Breast epithelium (tissue), 3 donors: ENCODE measurements around the gene CIB4.

Experiments used
- POLR2AphosphoS5 ChIP-seq, 3 donors: sonication (generic); formaldehyde crosslinking; IDR thresholded peaks; one replicate each; pipeline ENCODE4 v1.6.1; 2017; ENCODE audit warnings: antibody characterized with exemption in 3 of 3
- TF ChIP-seq, protein P1 (sequence below), 3 donors: fragments of 450-650 bp; IDR thresholded peaks; one replicate each; pipeline ENCODE4 v1.5.1; 2016 to 2017; ENCODE audit warnings: antibody characterized with exemption in 3 of 3, mild to moderate bottlenecking in 3 of 3, moderate library complexity in 3 of 3

GRCh38 chr2:26574066-26574899, 66.9 kb downstream of the CIB4 start:
- TF ChIP-seq, protein P1, sequence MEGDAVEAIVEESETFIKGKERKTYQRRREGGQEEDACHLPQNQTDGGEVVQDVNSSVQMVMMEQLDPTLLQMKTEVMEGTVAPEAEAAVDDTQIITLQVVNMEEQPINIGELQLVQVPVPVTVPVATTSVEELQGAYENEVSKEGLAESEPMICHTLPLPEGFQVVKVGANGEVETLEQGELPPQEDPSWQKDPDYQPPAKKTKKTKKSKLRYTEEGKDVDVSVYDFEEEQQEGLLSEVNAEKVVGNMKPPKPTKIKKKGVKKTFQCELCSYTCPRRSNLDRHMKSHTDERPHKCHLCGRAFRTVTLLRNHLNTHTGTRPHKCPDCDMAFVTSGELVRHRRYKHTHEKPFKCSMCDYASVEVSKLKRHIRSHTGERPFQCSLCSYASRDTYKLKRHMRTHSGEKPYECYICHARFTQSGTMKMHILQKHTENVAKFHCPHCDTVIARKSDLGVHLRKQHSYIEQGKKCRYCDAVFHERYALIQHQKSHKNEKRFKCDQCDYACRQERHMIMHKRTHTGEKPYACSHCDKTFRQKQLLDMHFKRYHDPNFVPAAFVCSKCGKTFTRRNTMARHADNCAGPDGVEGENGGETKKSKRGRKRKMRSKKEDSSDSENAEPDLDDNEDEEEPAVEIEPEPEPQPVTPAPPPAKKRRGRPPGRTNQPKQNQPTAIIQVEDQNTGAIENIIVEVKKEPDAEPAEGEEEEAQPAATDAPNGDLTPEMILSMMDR (IDR thresholded peaks at IDR 0.05) = no peak
- no peak for TF ChIP-seq POLR2AphosphoS5 (IDR thresholded peaks at IDR 0.05)
